K562 (cell line): ENCODE measurements around the gene ERICH2. TPM values are rescaled to one million over a fixed set of nuclear protein-coding genes. Genes with fewer than 3 reads are reported as not detected.
A peak's percentile ranks its signal among the peaks of the same experiment; 100 is the strongest.

Experiments used
- BHLHE40 ChIP-seq: IDR thresholded peaks from 2 replicates; pipeline ENCODE4 v1.6.1; 2011; ENCODE audit warnings: low read length, improper control_type of control experiment
- CHD4 ChIP-seq: fragments of 200-600 bp; sonication (generic); IDR thresholded peaks from 3 replicates; pipeline ENCODE4 v1.6.1; 2012; ENCODE audit warnings: low read depth, mild to moderate bottlenecking, mixed read lengths, low read length, inconsistent platforms; ENCODE audit not compliant: insufficient read depth, insufficient replicate concordance, poor library complexity, severe bottlenecking
- ETV5 ChIP-seq: sonication (generic); formaldehyde crosslinking; IDR thresholded peaks from 2 replicates; pipeline ENCODE4 v1.4.0; 2020; ENCODE audit warnings: low read depth, mild to moderate bottlenecking, missing genetic modification reagents
- GTF2E2 ChIP-seq: fragments of 200-800 bp; sonication (Bioruptor generic); IDR thresholded peaks from 2 replicates; pipeline ENCODE4 v1.6.1; 2016; ENCODE audit warnings: missing genetic modification characterization, missing compliant biosample characterization
- IFI16 ChIP-seq: fragments of 250-450 bp; sonication (Bioruptor Pico); IDR thresholded peaks from 2 replicates; pipeline ENCODE4 v2.1.2; 2022; ENCODE audit warnings: mild to moderate bottlenecking, inconsistent platforms
- MTA3 ChIP-seq: fragments of 450-650 bp; formaldehyde crosslinking; IDR thresholded peaks from 2 replicates; pipeline ENCODE4 v1.6.1; 2017; ENCODE audit warnings: mild to moderate bottlenecking, borderline replicate concordance
- NFXL1 ChIP-seq: fragments of 450-650 bp; formaldehyde crosslinking; IDR thresholded peaks from 2 replicates; pipeline ENCODE4 v1.4.0; 2021; ENCODE audit warnings: mild to moderate bottlenecking
- TAL1 ChIP-seq: fragments of 450-650 bp; IDR thresholded peaks from 2 replicates; pipeline ENCODE4 v1.6.1; 2016; ENCODE audit warnings: mild to moderate bottlenecking
- ZBTB40 ChIP-seq, 2 experiments: fragments of 450-650 bp in 1 of 2; sonication (generic) in 1 of 2; formaldehyde crosslinking in 1 of 2; IDR thresholded peaks; 2 replicates each; pipeline versions ENCODE4 v1.7.1 to v1.9.0; 2016 to 2022; ENCODE audit warnings: inconsistent platforms in 1 of 2, mild to moderate bottlenecking in 1 of 2, missing genetic modification reagents in 1 of 2
- ZNF184 ChIP-seq: sonication (generic); formaldehyde crosslinking; IDR thresholded peaks from 2 replicates; pipeline ENCODE4 v1.5.0; 2020; ENCODE audit warnings: missing genetic modification reagents
- ZNF395 ChIP-seq: fragments of 200-800 bp; sonication (Bioruptor generic); IDR thresholded peaks from 2 replicates; pipeline ENCODE4 v1.6.1; 2017; ENCODE audit warnings: missing genetic modification characterization, missing compliant biosample characterization
- polyA plus RNA-seq, 8 experiments: library from polyadenylated mRNA; depleted of rRNA in 4 of 8; stranded (reverse) in 5 of 8; unstranded in 3 of 8; fragments of >200 nt; fragmentation: Nextera tagmentation in 2 of 8; fragmentation: Illumina TruSeq in 1 of 8; extraction: Ambion mirVana in 2 of 8; extraction: Trizol in 1 of 8; gene quantifications; 2 replicates each; pipeline versions ENCODE4 v1.2.1 to v1.2.3, GENCODE V29; 2011 to 2014; ENCODE audit warnings: inconsistent platforms in 1 of 8, missing spikeins in 1 of 8
- total RNA-seq, 7 experiments: library from RNA; depleted of rRNA in 6 of 7; stranded (reverse); fragments of >200 nt in 6 of 7; fragmentation: Illumina TruSeq in 2 of 7; extraction: Trizol in 2 of 7; gene quantifications; 2 replicates each; pipeline versions ENCODE4 v1.2.1 to v1.2.3, GENCODE V29; 2011 to 2021; ENCODE audit warnings: low replicate concordance in 1 of 7
- TF ChIP-seq, protein P1 (sequence below), 2 experiments: fragments of 450-650 bp; conservative IDR thresholded peaks; 2 replicates each; pipeline ENCODE4 v1.6.1; 2017; ENCODE audit warnings: mild to moderate bottlenecking in 2 of 2, moderate library complexity in 2 of 2

ERICH2 gene
- total and polyA plus RNA-seq, 9 of the 15 experiments (the other 6 are each of a cell fraction or from before 2014, with no cell fraction given), result 0.85 to 2.4 (median 1.6) TPM

- TF ChIP-seq ZNF184 (CRISPR knock-in tag) (no peak), BHLHE40 (peak; percentile 77), ZBTB40 (IDR thresholded peaks at IDR 0.05) (no peak), ZBTB40 (CRISPR knock-in tag; IDR thresholded peaks at IDR 0.05) (no peak), NFXL1 (CRISPR knock-in tag) (no peak), GTF2E2 (tag) (no peak), TAL1 (peak; percentile 39), MTA3 (no peak), CHD4 (no peak), ETV5 (CRISPR knock-in tag) (no peak), IFI16 (CRISPR knock-in tag) (no peak), ZNF395 (CRISPR knock-in tag) (no peak)
- TF ChIP-seq, protein P1, sequence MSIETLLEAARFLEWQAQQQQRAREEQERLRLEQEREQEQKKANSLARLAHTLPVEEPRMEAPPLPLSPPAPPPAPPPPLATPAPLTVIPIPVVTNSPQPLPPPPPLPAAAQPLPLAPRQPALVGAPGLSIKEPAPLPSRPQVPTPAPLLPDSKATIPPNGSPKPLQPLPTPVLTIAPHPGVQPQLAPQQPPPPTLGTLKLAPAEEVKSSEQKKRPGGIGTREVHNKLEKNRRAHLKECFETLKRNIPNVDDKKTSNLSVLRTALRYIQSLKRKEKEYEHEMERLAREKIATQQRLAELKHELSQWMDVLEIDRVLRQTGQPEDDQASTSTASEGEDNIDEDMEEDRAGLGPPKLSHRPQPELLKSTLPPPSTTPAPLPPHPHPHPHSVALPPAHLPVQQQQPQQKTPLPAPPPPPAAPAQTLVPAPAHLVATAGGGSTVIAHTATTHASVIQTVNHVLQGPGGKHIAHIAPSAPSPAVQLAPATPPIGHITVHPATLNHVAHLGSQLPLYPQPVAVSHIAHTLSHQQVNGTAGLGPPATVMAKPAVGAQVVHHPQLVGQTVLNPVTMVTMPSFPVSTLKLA (conservative IDR thresholded peaks at IDR 0.05), result peak in 1 of 2 experiments; percentile 28; a peak in 1 of 4 replicates
Measured at GRCh38 chr2:170742000-170742399, 28.2 kb upstream of the ERICH2 start (continued).
